Bone marrow (tissue), 2 donors: ENCODE results near the gene TRAPPC3.

Source experiments
- DNase-seq, 2 donors: peaks; one replicate each; lab custom pipeline; 2025; lab: John Stamatoyannopoulos, UW

TRAPPC3 gene

GRCh38 chr1:36151134-36151844 lies 2.0 kb upstream of the TRAPPC3 start:
- DNase-seq, result no peak

DNA sequence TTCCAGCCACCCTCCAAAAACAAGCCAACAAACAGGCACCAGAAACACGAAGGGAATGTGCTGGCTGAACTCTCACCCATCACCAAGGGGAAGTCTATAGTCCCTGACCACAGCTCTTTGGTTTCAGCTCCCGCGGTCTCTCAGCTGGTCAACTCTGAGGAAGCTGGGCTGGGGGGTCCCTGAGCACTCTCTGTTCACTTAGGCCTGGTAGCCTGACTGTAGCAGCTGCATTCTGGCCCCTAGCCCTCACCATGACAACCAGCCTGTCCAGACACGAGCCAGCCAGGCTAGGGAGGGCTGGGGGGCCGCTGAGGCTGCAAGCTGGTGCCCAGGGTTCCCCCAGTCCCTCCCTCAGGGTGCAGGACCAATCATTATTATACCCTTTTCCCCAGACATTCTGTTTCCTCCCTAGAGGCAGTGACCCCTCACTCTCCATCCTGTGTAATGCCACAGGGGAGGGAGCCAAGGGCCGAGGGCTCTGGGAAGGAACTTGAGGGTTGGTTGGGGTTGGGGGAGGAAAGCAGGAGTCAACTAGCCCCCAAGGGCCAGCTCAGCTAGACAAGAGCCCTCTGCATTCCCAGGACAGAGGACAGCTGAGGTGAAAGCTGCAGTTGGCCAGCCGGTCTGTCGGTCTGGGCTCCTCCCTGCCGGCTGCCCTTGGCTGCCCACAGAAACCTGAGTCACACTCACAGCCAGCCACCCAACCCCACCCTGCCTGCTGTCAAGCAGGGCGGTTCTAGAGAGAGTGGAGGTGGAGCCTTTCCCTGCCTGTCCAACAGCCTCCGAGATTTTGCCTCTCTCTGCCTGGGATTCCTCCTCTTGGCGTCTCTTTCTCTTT lies 1.2 kb upstream of the TRAPPC3 start:
- DNase-seq, result peak; percentile 51 to 61

DNA sequence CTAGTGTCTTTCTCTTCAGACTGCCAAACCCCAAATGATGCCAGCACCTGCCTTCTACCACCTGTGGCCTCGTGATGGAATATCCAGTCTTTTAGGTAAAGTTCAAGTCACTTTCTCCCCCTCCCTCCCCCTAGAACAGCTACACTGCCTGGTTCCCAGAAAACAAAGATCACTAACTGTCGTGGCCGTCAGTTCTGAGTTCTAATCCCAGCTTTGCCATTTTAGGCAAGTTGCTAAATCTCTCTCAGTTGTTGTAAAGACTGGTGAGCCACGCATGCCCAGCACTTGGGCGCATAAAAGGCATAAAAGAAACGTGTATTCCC lies 648 bp upstream of the TRAPPC3 start:
- no peak for DNase-seq

- DNase-seq, result no peak
These were observed 457 bp downstream of the TRAPPC3 start for GRCh38 chr1:36148821-36149236.

DNA sequence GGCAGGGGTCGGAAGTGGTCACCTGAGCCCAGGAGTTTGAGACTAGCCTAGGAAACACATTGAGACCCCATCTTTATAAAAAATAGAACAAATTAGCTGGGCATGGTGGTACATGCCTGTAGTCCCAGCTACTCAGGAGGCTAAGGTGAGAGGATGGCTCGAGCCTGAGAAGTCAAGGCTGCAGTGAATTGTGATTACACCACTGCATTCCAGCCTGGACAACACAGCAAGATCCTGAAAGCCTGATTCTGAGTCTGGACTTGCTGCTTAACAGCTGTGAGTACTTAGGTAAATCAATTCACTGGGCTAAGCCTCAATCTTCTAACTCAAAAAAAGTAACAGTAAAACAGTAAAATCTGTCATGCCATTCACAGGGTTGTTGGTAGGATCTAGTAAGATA lies 4.9 kb downstream of the TRAPPC3 start:
- DNase-seq, result no peak

DNA sequence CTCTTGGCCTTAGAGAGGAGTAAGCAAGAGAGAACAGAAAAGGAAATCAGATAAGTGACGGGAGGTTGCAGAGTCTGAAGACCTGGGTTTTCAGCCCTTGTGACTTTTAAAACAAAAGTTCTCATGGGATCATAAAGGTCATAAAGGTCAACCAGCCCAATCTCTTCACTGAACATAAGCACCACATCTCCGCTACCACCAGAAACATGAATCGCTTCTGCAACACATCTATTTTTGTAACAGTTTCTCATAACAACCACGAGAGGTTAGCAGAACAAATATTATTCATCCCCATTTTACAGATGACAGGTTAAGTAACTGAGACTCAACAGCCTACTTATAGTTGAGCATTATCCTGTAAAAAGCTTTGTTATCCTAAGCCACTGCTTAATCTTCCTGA lies 5.9 kb downstream of the TRAPPC3 start:
- no peak for DNase-seq

GRCh38 chr1:36142121-36142520 lies 7.2 kb downstream of the TRAPPC3 start:
- no peak for DNase-seq

DNA sequence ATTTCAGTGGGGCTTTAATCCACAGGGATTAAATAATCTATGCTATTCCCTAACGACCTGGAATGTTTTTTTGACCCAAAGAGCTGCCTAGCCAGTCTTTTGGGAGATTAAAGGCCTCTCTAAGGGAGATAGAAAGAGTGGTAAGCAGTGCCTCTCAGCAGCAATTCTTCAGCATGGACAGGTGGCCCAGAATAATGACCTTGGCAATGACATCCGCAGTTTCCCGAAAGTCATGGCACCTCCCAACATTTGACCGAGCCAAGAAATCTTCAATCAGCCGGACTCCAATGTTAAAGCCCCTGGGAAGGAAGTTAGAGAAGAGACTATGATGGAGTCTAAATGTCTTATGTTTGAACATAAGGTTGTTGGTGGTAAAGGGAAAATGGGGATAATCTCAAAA lies 9.8 kb downstream of the TRAPPC3 start:
- DNase-seq, result no peak

GRCh38 chr1:36137776-36138175 lies 11.5 kb downstream of the TRAPPC3 start:
- no peak for DNase-seq

DNA sequence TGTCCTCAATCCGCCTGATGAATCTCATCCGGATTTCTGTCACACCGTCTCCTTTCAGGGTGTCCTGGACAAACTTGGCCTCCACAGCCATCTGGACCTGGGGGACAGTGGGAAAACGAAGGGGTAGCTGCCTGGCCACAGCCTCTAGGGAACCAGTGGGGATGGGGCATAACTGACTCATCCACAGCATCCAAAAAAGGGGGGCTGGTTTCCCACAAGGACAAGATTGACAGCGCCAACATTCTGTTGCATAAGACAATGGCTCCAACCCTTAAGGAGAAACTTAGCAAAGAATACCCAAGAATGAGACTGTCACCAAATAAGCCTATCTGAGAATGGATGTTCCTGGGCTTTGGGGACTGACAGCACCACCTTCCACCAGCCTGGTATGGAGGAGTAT lies 12.1 kb downstream of the TRAPPC3 start:
- DNase-seq, result no peak

DNA sequence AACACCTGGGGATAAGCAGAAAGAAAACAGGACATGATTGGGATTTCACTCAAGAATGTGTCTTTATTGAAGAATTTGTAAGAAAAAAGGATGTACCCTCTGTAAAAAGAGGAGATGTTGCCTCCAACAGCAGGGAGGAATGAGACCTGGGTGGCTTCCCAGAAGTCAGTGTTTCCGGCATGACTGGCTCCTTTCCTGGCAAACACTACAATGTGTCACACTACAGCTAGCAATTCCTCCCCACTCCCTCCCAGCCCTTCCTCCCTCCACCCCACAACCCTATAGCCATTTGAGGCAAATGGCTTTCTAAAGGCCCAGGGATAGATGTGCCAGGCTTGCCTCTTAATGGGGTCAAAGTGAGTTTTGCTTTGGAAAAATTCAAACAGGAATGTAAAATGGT lies 12.8 kb downstream of the TRAPPC3 start:
- DNase-seq, result no peak

- DNase-seq, result no peak
These were observed 13.5 kb downstream of the TRAPPC3 start for GRCh38 chr1:36135796-36136195.

DNA sequence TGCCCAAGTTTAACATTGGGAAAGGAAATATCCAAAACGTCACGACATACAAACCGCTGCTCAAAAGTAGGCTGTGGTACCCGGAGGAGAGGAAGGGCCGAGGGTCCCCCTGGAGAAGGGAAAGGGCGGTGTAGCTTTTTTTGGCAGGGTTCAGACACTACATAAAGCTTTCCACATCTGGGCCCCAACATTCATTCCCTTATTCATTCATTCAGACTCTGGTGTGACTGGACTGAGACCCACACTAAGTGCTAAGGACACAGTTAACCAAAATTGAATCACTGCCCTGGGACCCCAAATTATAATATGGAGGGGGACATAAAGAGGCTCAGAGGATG lies 14.0 kb downstream of the TRAPPC3 start:
- DNase-seq, result no peak

GRCh38 chr1:36134505-36135329 lies 14.6 kb downstream of the TRAPPC3 start:
- DNase-seq, result peak in 1 of 2 donors; percentile 17

GRCh38 chr1:36134031-36134430 lies 15.3 kb downstream of the TRAPPC3 start:
- DNase-seq, result no peak

DNA sequence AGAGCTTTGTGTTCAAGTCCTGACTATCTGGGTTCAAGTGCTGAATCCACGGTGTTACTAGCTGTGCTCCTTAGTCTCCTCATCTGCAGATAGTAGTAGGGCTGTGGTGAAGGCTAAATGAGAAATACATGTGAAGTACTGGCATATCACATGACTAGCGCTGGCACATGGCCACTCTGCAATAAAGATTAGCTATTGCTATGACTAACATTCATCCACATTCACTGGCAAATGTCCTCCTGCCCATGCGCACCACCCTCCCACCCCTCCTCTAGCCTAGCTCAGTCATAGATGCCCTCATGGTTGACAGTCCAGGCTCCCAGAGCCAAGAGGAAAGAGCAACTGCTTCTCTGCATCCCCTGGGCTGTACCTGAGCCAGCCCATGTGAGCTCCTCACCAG lies 15.8 kb downstream of the TRAPPC3 start:
- DNase-seq, result no peak

- no peak for DNase-seq
These were observed 17.3 kb downstream of the TRAPPC3 start for GRCh38 chr1:36132029-36132428.

- no peak for DNase-seq
These were observed 20.4 kb downstream of the TRAPPC3 start for GRCh38 chr1:36128905-36129206.

DNA sequence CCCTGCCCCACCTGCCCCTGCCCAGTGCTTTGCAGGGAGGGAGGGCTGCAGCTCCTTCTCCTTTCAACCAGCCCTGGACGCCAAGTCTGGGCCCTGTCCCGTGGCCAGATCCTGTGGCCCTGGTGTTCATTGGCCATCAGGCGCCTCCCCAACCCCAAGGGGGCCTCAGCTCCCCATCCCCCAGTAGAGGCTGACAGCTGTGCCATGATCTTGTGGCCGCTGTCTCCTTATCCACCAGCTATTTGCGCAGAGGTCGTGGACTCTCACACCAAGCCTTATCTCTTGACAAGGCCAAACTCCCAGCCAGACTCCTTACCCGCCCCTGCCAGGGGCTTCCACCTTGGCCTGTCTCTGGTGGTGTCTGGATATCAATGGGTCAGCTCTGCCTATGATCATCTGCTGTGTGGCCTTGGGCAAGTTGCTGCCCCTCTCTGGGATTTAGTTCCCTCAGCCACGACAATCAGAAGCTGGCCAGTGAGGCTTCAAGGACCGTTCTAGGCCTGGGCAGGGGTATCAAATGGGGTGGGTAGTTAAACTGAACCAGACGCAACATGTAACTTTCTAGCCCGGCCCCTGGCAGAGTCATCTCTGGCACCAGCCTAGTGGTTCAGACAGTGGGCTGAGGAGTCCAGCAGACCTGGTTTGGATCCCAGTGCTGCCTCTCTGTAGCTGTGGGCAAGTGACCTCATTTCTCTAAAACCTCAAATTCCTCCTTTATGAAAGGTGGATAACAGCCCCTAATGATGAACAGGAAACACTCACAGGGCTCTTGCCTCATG lies 21.0 kb downstream of the TRAPPC3 start:
- no peak for DNase-seq

GRCh38 chr1:36126797-36127500 lies 22.3 kb downstream of the TRAPPC3 start:
- no peak for DNase-seq

- DNase-seq, result no peak
These were observed 23.1 kb downstream of the TRAPPC3 start for GRCh38 chr1:36126005-36126716.
